ENCODE data around the gene FHIP1A. TPM values are rescaled to one million over a fixed set of nuclear protein-coding genes. Genes with fewer than 3 reads are reported as not detected.

Gene FHIP1A
- polyA plus RNA-seq, 1 of the 3 experiments (the other 2 are of a cell fraction) = 1.3 TPM

DNA sequence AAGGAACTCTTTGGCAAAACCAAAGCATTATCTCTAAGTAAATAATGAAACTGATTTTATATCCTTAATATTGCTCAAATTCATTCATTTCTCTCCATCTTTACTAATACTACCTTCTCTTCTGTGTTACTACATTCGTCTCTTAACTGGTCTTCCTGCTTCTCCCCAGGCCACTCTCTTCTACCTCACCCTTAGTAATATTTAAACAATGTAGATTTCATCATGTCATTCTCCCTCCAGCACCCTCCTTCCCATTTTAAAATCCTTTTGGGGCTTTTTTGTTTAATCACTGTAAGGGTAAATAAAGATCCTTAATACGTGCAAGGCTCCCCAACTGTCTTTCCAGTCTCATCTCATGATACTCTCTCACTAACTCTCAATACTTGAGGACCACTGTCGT, 19.4 kb downstream of the FHIP1A start:
- Histone ChIP-seq H3K4me3 (ENCODE audit: low read depth in 2 of 2, low read length in 1 of 2) (no peak overlapping the region), H3F3A (replicated peaks; ENCODE audit: insufficient read depth) (no peaks in the 10 kb centered on the region), H3K27ac (ENCODE audit: low read depth in 2 of 2, low read length in 1 of 2) (no peak overlapping the region), H3K27me3 (ENCODE audit: insufficient read depth) (no peaks in the 10 kb centered on the region), H3K4me2 (no peak overlapping the region), H3K9me2 (no peaks in the 10 kb centered on the region), H3K79me2 (ENCODE audit: insufficient read depth) (no peaks in the 10 kb centered on the region), H4K20me1 (ENCODE audit: insufficient read depth) (no peaks in the 10 kb centered on the region), H3K4me1 (ENCODE audit: control insufficient read depth in 1 of 2, insufficient read depth in 2 of 2, low read depth in 1 of 2, low read length in 1 of 2) (peaks cover 0 to 9% of the 10 kb centered on the region in 2 experiments; a peak in 2 of 4 replicates), H2AFZ (ENCODE audit: low read depth) (no peak overlapping the region), H3K36me3 (replicated peaks in 1 of 2; ENCODE audit: control insufficient read depth in 1 of 2, insufficient read depth in 2 of 2, low read length in 1 of 2) (no peaks in the 10 kb centered on the region), H3K9me3 (no peaks in the 10 kb centered on the region), H3K9ac (no peak overlapping the region)
- POLR2A ChIA-PET = no interaction called here
- CTCF ChIA-PET = no interaction called here
- no peak for DNase-seq
- WGBS (ENCODE audit: low lambda C conversion rate) = 73% methylated on average over 3 of the region's 3 CpGs
- TF ChIP-seq SMC3 (IDR thresholded peaks at IDR 0.05; ENCODE audit: low read depth, low read length) (no peak), JUND (IDR thresholded peaks at IDR 0.05) (no peak), RAD21 (IDR thresholded peaks at IDR 0.05; ENCODE audit: low read length) (no peak), GABPA (IDR thresholded peaks at IDR 0.05; ENCODE audit: low read depth) (no peak), ELF1 (IDR thresholded peaks at IDR 0.05) (no peak), TEAD4 (IDR thresholded peaks at IDR 0.05; ENCODE audit: borderline replicate concordance, insufficient read depth) (no peak)
- TF ChIP-seq, protein P1, sequence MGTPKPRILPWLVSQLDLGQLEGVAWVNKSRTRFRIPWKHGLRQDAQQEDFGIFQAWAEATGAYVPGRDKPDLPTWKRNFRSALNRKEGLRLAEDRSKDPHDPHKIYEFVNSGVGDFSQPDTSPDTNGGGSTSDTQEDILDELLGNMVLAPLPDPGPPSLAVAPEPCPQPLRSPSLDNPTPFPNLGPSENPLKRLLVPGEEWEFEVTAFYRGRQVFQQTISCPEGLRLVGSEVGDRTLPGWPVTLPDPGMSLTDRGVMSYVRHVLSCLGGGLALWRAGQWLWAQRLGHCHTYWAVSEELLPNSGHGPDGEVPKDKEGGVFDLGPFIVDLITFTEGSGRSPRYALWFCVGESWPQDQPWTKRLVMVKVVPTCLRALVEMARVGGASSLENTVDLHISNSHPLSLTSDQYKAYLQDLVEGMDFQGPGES (IDR thresholded peaks at IDR 0.05; ENCODE audit: low read depth, low read length) = no peak
- TF ChIP-seq, protein P2, sequence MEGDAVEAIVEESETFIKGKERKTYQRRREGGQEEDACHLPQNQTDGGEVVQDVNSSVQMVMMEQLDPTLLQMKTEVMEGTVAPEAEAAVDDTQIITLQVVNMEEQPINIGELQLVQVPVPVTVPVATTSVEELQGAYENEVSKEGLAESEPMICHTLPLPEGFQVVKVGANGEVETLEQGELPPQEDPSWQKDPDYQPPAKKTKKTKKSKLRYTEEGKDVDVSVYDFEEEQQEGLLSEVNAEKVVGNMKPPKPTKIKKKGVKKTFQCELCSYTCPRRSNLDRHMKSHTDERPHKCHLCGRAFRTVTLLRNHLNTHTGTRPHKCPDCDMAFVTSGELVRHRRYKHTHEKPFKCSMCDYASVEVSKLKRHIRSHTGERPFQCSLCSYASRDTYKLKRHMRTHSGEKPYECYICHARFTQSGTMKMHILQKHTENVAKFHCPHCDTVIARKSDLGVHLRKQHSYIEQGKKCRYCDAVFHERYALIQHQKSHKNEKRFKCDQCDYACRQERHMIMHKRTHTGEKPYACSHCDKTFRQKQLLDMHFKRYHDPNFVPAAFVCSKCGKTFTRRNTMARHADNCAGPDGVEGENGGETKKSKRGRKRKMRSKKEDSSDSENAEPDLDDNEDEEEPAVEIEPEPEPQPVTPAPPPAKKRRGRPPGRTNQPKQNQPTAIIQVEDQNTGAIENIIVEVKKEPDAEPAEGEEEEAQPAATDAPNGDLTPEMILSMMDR (IDR thresholded peaks at IDR 0.05) = no peak

DNA sequence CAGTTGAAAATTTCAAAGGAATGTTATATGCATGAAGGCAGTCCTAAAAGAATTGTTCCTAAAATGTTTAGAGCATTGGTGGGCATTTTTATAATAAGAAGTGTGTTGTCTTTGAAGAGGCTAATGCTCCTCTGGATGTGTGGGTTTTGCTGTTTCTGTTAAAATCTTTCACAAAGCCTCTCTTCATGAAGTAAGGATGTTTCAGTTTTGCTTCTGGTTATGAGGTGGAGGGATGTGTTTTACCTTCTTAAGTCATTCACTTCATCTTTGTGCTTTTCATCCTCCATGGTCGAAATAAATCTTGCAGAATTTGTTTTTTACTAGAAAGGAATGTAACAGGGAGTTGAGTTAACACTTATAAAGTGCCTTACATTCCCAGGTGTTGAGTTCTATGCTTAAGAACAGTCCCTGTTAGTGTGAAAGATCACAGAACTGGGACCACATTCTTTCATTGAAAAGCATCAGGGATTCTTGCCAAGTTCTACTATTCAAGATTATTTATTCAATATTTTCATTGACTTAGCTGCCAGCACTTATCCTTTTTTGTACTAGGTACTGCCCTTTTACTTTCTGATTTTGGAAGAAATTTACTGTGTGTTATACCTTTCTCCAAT, 21.1 kb downstream of the FHIP1A start:
- peaks cover 12% of the 10 kb centered on the region for H3F3A ChIP-seq (replicated peaks; ENCODE audit: insufficient read depth)
- H3K9me3 ChIP-seq = no peaks in the 10 kb centered on the region
- H4K20me1 ChIP-seq (ENCODE audit: insufficient read depth) = no peaks in the 10 kb centered on the region
- peaks cover 0 to 16% of the 10 kb centered on the region in 2 experiments; a peak in 2 of 4 replicates for H3K4me1 ChIP-seq (ENCODE audit: control insufficient read depth in 1 of 2, insufficient read depth in 2 of 2, low read depth in 1 of 2, low read length in 1 of 2)
- H3K27ac ChIP-seq (ENCODE audit: low read depth in 2 of 2, low read length in 1 of 2) = no peak overlapping the region; a peak in 1 of 4 replicates
- no peak for DNase-seq
- H3K36me3 ChIP-seq (replicated peaks in 1 of 2; ENCODE audit: control insufficient read depth in 1 of 2, insufficient read depth in 2 of 2, low read length in 1 of 2) = no peaks in the 10 kb centered on the region
- no peaks in the 10 kb centered on the region for H3K79me2 ChIP-seq (ENCODE audit: insufficient read depth)
- POLR2A ChIA-PET = no interaction called here
- H3K9me2 ChIP-seq = no peaks in the 10 kb centered on the region
- H3K4me2 ChIP-seq = no peak overlapping the region
- no peaks in the 10 kb centered on the region for H3K27me3 ChIP-seq (ENCODE audit: insufficient read depth)
- no peak overlapping the region for H3K4me3 ChIP-seq (ENCODE audit: low read depth in 2 of 2, low read length in 1 of 2)
- WGBS (ENCODE audit: low lambda C conversion rate) = 75% methylated on average over 1 of the region's 1 CpG
- H3K9ac ChIP-seq = no peak overlapping the region
- H2AFZ ChIP-seq (ENCODE audit: low read depth) = no peak overlapping the region; the same call in 1 of the 2 replicates
- CTCF ChIA-PET = interaction anchor here (1.4 to 1.7 kb wide), 2 partner anchors 14 to 108 kb away, joined by 3 to 5 read pairs; no protein-coding TSS in a partner anchor
- no peak for TF ChIP-seq POLR2AphosphoS5 (IDR thresholded peaks at IDR 0.05; ENCODE audit: low read depth, low read length)
- no peak for TF ChIP-seq NRF1 (IDR thresholded peaks at IDR 0.05; ENCODE audit: low read depth, low read length)
- TF ChIP-seq, protein P3, sequence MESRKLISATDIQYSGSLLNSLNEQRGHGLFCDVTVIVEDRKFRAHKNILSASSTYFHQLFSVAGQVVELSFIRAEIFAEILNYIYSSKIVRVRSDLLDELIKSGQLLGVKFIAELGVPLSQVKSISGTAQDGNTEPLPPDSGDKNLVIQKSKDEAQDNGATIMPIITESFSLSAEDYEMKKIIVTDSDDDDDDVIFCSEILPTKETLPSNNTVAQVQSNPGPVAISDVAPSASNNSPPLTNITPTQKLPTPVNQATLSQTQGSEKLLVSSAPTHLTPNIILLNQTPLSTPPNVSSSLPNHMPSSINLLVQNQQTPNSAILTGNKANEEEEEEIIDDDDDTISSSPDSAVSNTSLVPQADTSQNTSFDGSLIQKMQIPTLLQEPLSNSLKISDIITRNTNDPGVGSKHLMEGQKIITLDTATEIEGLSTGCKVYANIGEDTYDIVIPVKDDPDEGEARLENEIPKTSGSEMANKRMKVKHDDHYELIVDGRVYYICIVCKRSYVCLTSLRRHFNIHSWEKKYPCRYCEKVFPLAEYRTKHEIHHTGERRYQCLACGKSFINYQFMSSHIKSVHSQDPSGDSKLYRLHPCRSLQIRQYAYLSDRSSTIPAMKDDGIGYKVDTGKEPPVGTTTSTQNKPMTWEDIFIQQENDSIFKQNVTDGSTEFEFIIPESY (IDR thresholded peaks at IDR 0.05; ENCODE audit: borderline replicate concordance, low read depth) = no peak
- TF ChIP-seq NFIC (IDR thresholded peaks at IDR 0.05; ENCODE audit: borderline replicate concordance) = peak; percentile 24; the same call in 1 of the 2 replicates
- peak; percentile 53; the same call in 1 of the 2 replicates for TF ChIP-seq TCF12 (IDR thresholded peaks at IDR 0.05)
- TF ChIP-seq MXI1 (IDR thresholded peaks at IDR 0.05; ENCODE audit: low read depth, low read length) = no peak
- no peak for TF ChIP-seq GATA2 (CRISPR knock-in tag; IDR thresholded peaks at IDR 0.05)
- TF ChIP-seq TEAD4 (IDR thresholded peaks at IDR 0.05; ENCODE audit: borderline replicate concordance, insufficient read depth) = 0 out of 2 replicates have a peak, but pooled peaks have one; percentile 12
- TF ChIP-seq, protein P4, sequence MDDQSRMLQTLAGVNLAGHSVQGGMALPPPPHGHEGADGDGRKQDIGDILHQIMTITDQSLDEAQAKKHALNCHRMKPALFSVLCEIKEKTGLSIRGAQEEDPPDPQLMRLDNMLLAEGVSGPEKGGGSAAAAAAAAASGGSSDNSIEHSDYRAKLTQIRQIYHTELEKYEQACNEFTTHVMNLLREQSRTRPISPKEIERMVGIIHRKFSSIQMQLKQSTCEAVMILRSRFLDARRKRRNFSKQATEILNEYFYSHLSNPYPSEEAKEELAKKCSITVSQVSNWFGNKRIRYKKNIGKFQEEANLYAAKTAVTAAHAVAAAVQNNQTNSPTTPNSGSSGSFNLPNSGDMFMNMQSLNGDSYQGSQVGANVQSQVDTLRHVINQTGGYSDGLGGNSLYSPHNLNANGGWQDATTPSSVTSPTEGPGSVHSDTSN (IDR thresholded peaks at IDR 0.05) = no peak
- TF ChIP-seq TAF1 (IDR thresholded peaks at IDR 0.05; ENCODE audit: borderline replicate concordance, low read depth, low read length) = no peak
- no peak for TF ChIP-seq GABPA (IDR thresholded peaks at IDR 0.05; ENCODE audit: low read depth)
- TF ChIP-seq FOSL2 (IDR thresholded peaks at IDR 0.05; ENCODE audit: borderline replicate concordance, low read depth) = no peak
- no peak for TF ChIP-seq EP300 (IDR thresholded peaks at IDR 0.05; ENCODE audit: borderline replicate concordance in 1 of 2, low read depth in 1 of 2, low read length in 1 of 2)
- no peak for TF ChIP-seq YY1 (IDR thresholded peaks at IDR 0.05; ENCODE audit: low read depth)

Measured in SK-N-SH (cell line).